CD14-positive monocyte (primary cell): ENCODE results near the gene CLDN22. TPM values are rescaled to one million over a fixed set of nuclear protein-coding genes. Genes with fewer than 3 reads are reported as not detected.

ENCODE experiments used
- DNase-seq, 3 donors: peaks; one replicate each; pipeline ENCODE4 v3.0.0-alpha.2; 2011 to 2022
- H2AFZ ChIP-seq: 2 replicates; pipeline ENCODE4 v1.6.0; 2012; ENCODE audit warnings: mild to moderate bottlenecking, low read depth, low read length, inconsistent platforms; ENCODE audit not compliant: insufficient read depth, poor library complexity, severe bottlenecking
- H3K27ac ChIP-seq, 2 donors: 1 replicate in 1 of 2; 2 replicates in 1 of 2; pipeline ENCODE4 v1.5.1; 2012 to 2013; ENCODE audit warnings: low read length in 2 of 2, control low read depth in 1 of 2, inconsistent platforms in 1 of 2, low read depth in 1 of 2, mild to moderate bottlenecking in 1 of 2
- H3K27me3 ChIP-seq, 2 donors: one replicate each; pipeline versions ENCODE4 v1.6.0 to v1.6.1; 2011 to 2013; ENCODE audit warnings: low read length in 2 of 2; ENCODE audit not compliant: control insufficient read depth in 2 of 2, insufficient read depth in 2 of 2
- H3K36me3 ChIP-seq, 2 donors: replicated peaks in 1 of 2; 1 replicate in 1 of 2; 2 replicates in 1 of 2; pipeline versions ENCODE4 v1.5.1 to v1.6.1; 2012 to 2013; ENCODE audit warnings: low read length in 2 of 2, control low read depth in 1 of 2, inconsistent platforms in 1 of 2, mild to moderate bottlenecking in 1 of 2; ENCODE audit not compliant: insufficient read depth in 2 of 2, control insufficient read depth in 1 of 2
- H3K4me1 ChIP-seq, 2 donors: 1 replicate in 1 of 2; 2 replicates in 1 of 2; pipeline versions ENCODE4 v1.5.1 to v1.6.1; 2012 to 2013; ENCODE audit warnings: low read length in 2 of 2, control low read depth in 1 of 2, inconsistent platforms in 1 of 2, mild to moderate bottlenecking in 1 of 2, moderate library complexity in 1 of 2; ENCODE audit not compliant: insufficient read depth in 2 of 2, control insufficient read depth in 1 of 2
- H3K4me2 ChIP-seq: replicated peaks from 2 replicates; pipeline ENCODE3; 2012; ENCODE audit warnings: low read length, moderate library complexity, mild to moderate bottlenecking; ENCODE audit not compliant: poor library complexity, severe bottlenecking; ENCODE audit errors: extremely low read depth
- H3K4me3 ChIP-seq, 3 experiments: fragments of 200-600 bp in 1 of 3; sonication (generic) in 1 of 3; replicated peaks in 1 of 3; 1 replicate in 2 of 3; 2 replicates in 1 of 3; pipeline ENCODE4 v1.5.1; 2011 to 2013; ENCODE audit warnings: low read length in 3 of 3, mild to moderate bottlenecking in 3 of 3, control low read depth in 2 of 3, low read depth in 2 of 3, inconsistent platforms in 1 of 3, moderate library complexity in 1 of 3
- H3K79me2 ChIP-seq: 2 replicates; pipeline ENCODE4 v1.6.0; 2012; ENCODE audit warnings: mild to moderate bottlenecking, control low read depth, inconsistent platforms, low read length, moderate library complexity; ENCODE audit not compliant: insufficient read depth
- H3K9ac ChIP-seq: 2 replicates; pipeline ENCODE4 v1.6.0; 2017; ENCODE audit warnings: low read length, mild to moderate bottlenecking; ENCODE audit not compliant: insufficient read depth, poor library complexity, severe bottlenecking
- H3K9me3 ChIP-seq, 2 donors: replicated peaks in 1 of 2; 1 replicate in 1 of 2; 2 replicates in 1 of 2; pipeline versions ENCODE4 v1.5.1 to v1.6.1; 2012 to 2013; ENCODE audit warnings: low read length in 2 of 2, control low read depth in 1 of 2; ENCODE audit not compliant: control insufficient read depth in 1 of 2, insufficient read depth in 1 of 2
- H4K20me1 ChIP-seq: 2 replicates; pipeline ENCODE4 v1.6.0; 2012; ENCODE audit warnings: mild to moderate bottlenecking, low read length, control low read depth, moderate library complexity; ENCODE audit not compliant: insufficient read depth
- H3K27ac Mint-ChIP-seq, 7 donors: one replicate each; pipeline ENCODE4 v1.8.0; 2020; ENCODE audit warnings: mild to moderate bottlenecking in 7 of 7, mixed read lengths in 7 of 7, moderate library complexity in 6 of 7, inconsistent platforms in 2 of 7
- H3K27me3 Mint-ChIP-seq, 3 donors: one replicate each; pipeline ENCODE4 v1.8.0; 2021 to 2022; ENCODE audit warnings: low read depth in 3 of 3, mild to moderate bottlenecking in 3 of 3, mixed read lengths in 3 of 3, moderate library complexity in 3 of 3, inconsistent platforms in 1 of 3
- H3K36me3 Mint-ChIP-seq, 2 donors: one replicate each; pipeline ENCODE4 v1.8.0; 2020; ENCODE audit warnings: mixed read lengths in 2 of 2, inconsistent platforms in 1 of 2, mild to moderate bottlenecking in 1 of 2
- H3K4me1 Mint-ChIP-seq: one replicate; pipeline ENCODE4 v1.8.0; 2020; ENCODE audit warnings: mild to moderate bottlenecking, mixed read lengths
- H3K4me3 Mint-ChIP-seq, 2 donors: one replicate each; pipeline ENCODE4 v1.8.0; 2020; ENCODE audit warnings: mild to moderate bottlenecking in 2 of 2, mixed read lengths in 2 of 2, moderate library complexity in 1 of 2
- H3K9me3 Mint-ChIP-seq, 7 donors: one replicate each; pipeline ENCODE4 v1.8.0; 2020 to 2022; ENCODE audit warnings: mixed read lengths in 7 of 7, mild to moderate bottlenecking in 6 of 7, moderate library complexity in 6 of 7, inconsistent platforms in 2 of 7
- CTCF ChIP-seq: fragments of 200-600 bp; IDR thresholded peaks from one replicate; pipeline ENCODE4 v1.8.0; 2022; ENCODE audit warnings: antibody characterized with exemption, mild to moderate bottlenecking
- WGBS: methylation state at CpG from one replicate; pipeline ENCODE4 v1.1.5; 2013; ENCODE audit warnings: missing lambda C conversion rate; ENCODE audit not compliant: insufficient coverage; 5-methylcytosine and 5-hydroxymethylcytosine counted together
- intact Hi-C, 2 donors: fragments of 100-400 bp; cut with micrococcal nuclease; formaldehyde crosslinking; loops; one replicate each; pipeline versions ENCODE4 v1.15.0 to v1.15.1; 2023
- polyA plus RNA-seq, 3 donors: library from polyadenylated mRNA; depleted of rRNA in 1 of 3; unstranded in 2 of 3; stranded (reverse) in 1 of 3; fragments of 300-500 nt in 2 of 3; fragments of >200 nt in 1 of 3; fragmentation: Illumina TruSeq in 2 of 3; gene quantifications; 1 replicate in 2 of 3; 2 replicates in 1 of 3; pipeline ENCODE4 v1.2.3, GENCODE V29; 2012 to 2021

Gene CLDN22
- polyA plus RNA-seq, 3 donors = not detected

GRCh38 chr4:183345261-183345660, 25.2 kb upstream of the CLDN22 start:
- no peak for DNase-seq
- Mint-ChIP-seq H3K27ac (peak overlapping the region in 2 of 7 donors; percentile 0 to 31), H3K4me3 (no peak overlapping the region), H3K4me1 (peaks cover 22% of the 10 kb centered on the region), H3K9me3 (peaks cover 0 to 2% (median 0%) of the 10 kb centered on the region in 7 donors), H3K36me3 (no peaks in the 10 kb centered on the region), H3K27me3 (peaks cover 10 to 25% (median 13%) of the 10 kb centered on the region in 3 donors)
- no peaks in the 10 kb centered on the region for H3K9me3 ChIP-seq
- WGBS = 100% methylated on average over 4 of the region's 4 CpGs
- no peak overlapping the region for H3K9ac ChIP-seq
- TF ChIP-seq CTCF = no peak
- H2AFZ ChIP-seq = no peak overlapping the region
- H3K36me3 ChIP-seq = no peaks in the 10 kb centered on the region
- intact Hi-C loops = no loop called here
- no peaks in the 10 kb centered on the region for H4K20me1 ChIP-seq
- peaks cover 0 to 7% of the 10 kb centered on the region in 2 donors for H3K27me3 ChIP-seq
- no peaks in the 10 kb centered on the region for H3K79me2 ChIP-seq
- no peak overlapping the region for H3K4me3 ChIP-seq
- H3K27ac ChIP-seq = no peak overlapping the region
- H3K4me2 ChIP-seq = no peak overlapping the region
- peaks cover 13 to 28% of the 10 kb centered on the region in 2 donors for H3K4me1 ChIP-seq

GRCh38 chr4:183344523-183345255, 24.6 kb upstream of the CLDN22 start:
- H3K4me1 Mint-ChIP-seq = peaks cover 22% of the 10 kb centered on the region
- peaks cover 0 to 2% (median 0%) of the 10 kb centered on the region in 7 donors for H3K9me3 Mint-ChIP-seq
- Histone ChIP-seq H3K9me3 (no peaks in the 10 kb centered on the region), H3K9ac (no peak overlapping the region), H3K27ac (no peak overlapping the region), H3K36me3 (no peaks in the 10 kb centered on the region), H3K27me3 (peaks cover 0 to 7% of the 10 kb centered on the region in 2 donors), H3K4me3 (no peak overlapping the region), H4K20me1 (no peaks in the 10 kb centered on the region), H3K4me1 (peaks cover 13 to 28% of the 10 kb centered on the region in 2 donors), H3K4me2 (no peak overlapping the region), H2AFZ (no peak overlapping the region), H3K79me2 (no peaks in the 10 kb centered on the region)
- DNase-seq = no peak
- no peak overlapping the region for H3K4me3 Mint-ChIP-seq
- intact Hi-C loops = no loop called here
- TF ChIP-seq CTCF = no peak
- H3K36me3 Mint-ChIP-seq = no peaks in the 10 kb centered on the region
- H3K27ac Mint-ChIP-seq = no peak overlapping the region
- peaks cover 10 to 25% (median 12%) of the 10 kb centered on the region in 3 donors for H3K27me3 Mint-ChIP-seq
- 75% methylated on average over 9 of the region's 15 CpGs for WGBS
